IPS-11a (cell line): Measurements from ENCODE around the gene TWF2.

Experiments
- H3K4me3 ChIP-seq: one replicate; pipeline ENCODE4 v1.5.1; 2013; ENCODE audit warnings: low read depth, low read length, control low read depth

TWF2 gene

GRCh38 chr3:52184690-52185089 is 54.3 kb downstream of the TWF2 start:
- H3K4me3 ChIP-seq, result no peak overlapping the region

DNA sequence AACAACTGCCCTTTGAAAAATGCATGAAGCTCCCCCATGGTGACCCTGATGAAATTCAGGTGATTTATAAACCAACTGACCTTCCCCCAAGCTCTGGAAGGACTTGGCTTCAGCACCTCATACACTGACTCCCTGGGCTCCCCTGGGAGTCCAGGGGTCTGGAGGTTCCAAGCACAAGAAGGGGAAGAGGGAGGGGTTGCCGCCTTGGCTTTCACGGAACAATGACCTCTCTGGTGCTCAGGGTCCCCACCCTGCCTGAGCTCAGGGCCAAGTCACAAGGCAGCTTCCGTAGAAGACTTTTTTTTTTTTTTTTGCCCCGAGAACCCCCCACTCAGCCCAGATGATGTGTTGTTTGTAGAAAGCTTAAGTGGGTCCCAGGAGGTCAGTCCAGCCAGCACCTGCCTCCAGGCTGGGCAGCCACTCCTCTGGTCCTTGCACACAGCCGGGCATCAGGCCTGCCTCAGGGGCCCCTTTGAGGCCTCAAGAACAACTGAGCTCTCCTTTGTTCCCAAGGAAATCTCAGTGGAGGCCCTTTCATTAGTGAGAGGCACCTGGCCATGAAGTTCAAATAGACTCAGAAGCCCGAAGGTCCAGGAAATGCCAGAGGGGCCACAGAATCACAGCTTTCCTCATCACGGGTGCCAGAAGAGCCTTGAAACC is 55.0 kb downstream of the TWF2 start:
- no peak overlapping the region for H3K4me3 ChIP-seq

- no peak overlapping the region for H3K4me3 ChIP-seq
These were observed 56.3 kb downstream of the TWF2 start for GRCh38 chr3:52182691-52183090.

DNA sequence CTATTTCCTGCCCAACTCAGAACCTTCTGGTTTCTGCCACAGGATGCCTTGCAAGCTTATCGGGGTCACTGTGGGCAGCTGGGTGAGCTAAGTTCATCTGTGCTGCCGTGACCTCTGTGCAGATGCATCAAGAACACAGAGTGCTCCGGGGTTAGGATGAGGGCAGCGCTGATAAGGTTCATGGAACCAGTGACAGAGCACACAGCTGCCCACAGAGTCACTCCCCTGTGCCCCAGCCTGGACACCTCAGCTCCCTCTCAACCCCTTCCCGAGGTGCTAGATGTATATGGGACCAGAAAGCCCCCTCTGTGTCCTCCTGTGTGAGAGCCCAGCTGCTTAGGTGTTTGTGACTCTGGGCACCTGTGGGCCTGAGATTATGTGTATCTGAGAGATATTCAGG is 56.8 kb downstream of the TWF2 start:
- no peak overlapping the region for H3K4me3 ChIP-seq

DNA sequence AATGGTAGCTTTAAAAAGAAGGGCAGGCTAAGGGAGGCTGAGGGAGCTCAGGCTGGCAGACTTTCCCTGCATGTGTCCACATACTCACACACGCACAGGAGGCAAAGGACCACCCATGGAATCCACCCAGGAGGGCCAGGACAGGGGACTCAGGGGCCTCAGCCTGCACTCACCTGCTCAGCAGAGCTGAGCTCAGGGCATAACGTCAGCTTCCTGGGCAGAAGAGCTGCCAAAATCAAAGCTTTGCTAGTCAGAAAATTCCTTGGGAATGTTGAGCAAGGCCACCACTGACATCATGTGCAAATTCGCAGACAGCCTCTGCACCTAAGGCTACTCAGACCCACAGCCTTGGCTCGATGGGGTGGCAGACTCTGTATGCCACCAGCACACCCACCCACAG is 57.4 kb downstream of the TWF2 start:
- H3K4me3 ChIP-seq, result no peak overlapping the region
